DOHH2 (cell line): Measurements from ENCODE around the gene C1GALT1.

Source experiments
- H3F3A ChIP-seq: fragments of 200-600 bp; sonication (generic), shearing (Covaris generic); 2 replicates; pipeline ENCODE4 v1.6.0; 2016; ENCODE audit warnings: antibody characterized with exemption, mild to moderate bottlenecking; ENCODE audit not compliant: control insufficient read depth, insufficient read depth
- H3K27ac ChIP-seq: fragments of 200-600 bp; sonication (generic); 2 replicates; pipeline ENCODE4 v1.5.1; 2014; ENCODE audit warnings: low read depth, mild to moderate bottlenecking, low read length, moderate library complexity
- H3K27me3 ChIP-seq: fragments of 200-600 bp; sonication (generic); 2 replicates; pipeline ENCODE4 v1.6.1; 2014; ENCODE audit warnings: mild to moderate bottlenecking, low read length, mixed read lengths; ENCODE audit not compliant: control insufficient read depth
- H3K36me3 ChIP-seq: fragments of 200-600 bp; sonication (generic); 2 replicates; pipeline ENCODE4 v1.6.1; 2014; ENCODE audit warnings: mild to moderate bottlenecking, low read length, moderate library complexity, mixed read lengths; ENCODE audit not compliant: control insufficient read depth
- H3K4me1 ChIP-seq: fragments of 200-600 bp; sonication (generic); 2 replicates; pipeline ENCODE4 v1.6.1; 2014; ENCODE audit warnings: mild to moderate bottlenecking, low read length, mixed read lengths; ENCODE audit not compliant: control insufficient read depth
- H3K4me2 ChIP-seq: fragments of 200-600 bp; sonication (generic); 2 replicates; pipeline ENCODE4 v1.6.0; 2014; ENCODE audit warnings: mild to moderate bottlenecking, low read length, moderate library complexity
- H3K4me3 ChIP-seq: fragments of 200-600 bp; sonication (generic); 2 replicates; pipeline ENCODE4 v1.5.1; 2014; ENCODE audit warnings: mild to moderate bottlenecking, low read length, mixed read lengths
- H3K79me2 ChIP-seq: fragments of 200-600 bp; sonication (generic); 2 replicates; pipeline ENCODE4 v1.6.1; 2014; ENCODE audit warnings: mild to moderate bottlenecking, low read length, mixed read lengths; ENCODE audit not compliant: control insufficient read depth
- H3K9me2 ChIP-seq: fragments of 200-600 bp; sonication (generic); replicated peaks from 2 replicates; pipeline ENCODE4 v1.6.1; 2014; ENCODE audit warnings: mild to moderate bottlenecking, low read length, mixed read lengths; ENCODE audit not compliant: control insufficient read depth
- H3K9me3 ChIP-seq: fragments of 200-600 bp; sonication (generic); 2 replicates; pipeline ENCODE4 v1.6.1; 2014; ENCODE audit warnings: antibody characterized with exemption, low read length, mixed read lengths; ENCODE audit not compliant: control insufficient read depth, insufficient read depth
- H4K20me1 ChIP-seq: fragments of 200-600 bp; sonication (generic); 2 replicates; pipeline ENCODE4 v1.6.0; 2014; ENCODE audit warnings: low read depth, mild to moderate bottlenecking, antibody characterized with exemption, low read length, moderate library complexity; ENCODE audit not compliant: control insufficient read depth, insufficient read depth
- CTCF ChIP-seq: fragments of 200-600 bp; sonication (generic); IDR thresholded peaks from one replicate; pipeline ENCODE4 v1.5.1; 2014; ENCODE audit warnings: antibody characterized with exemption, mild to moderate bottlenecking, low read depth, low read length; ENCODE audit not compliant: poor library complexity, severe bottlenecking
- EZH2phosphoT487 ChIP-seq: fragments of 200-600 bp; sonication (generic); IDR thresholded peaks from 2 replicates; pipeline ENCODE4 v1.6.1; 2017; ENCODE audit warnings: borderline replicate concordance, mild to moderate bottlenecking, antibody characterized with exemption, low read length, moderate library complexity, mixed read lengths

C1GALT1 gene

GRCh38 chr7:7221599-7222038 lies 39.3 kb downstream of the C1GALT1 start:
- Histone ChIP-seq H3K9me2 (no peaks in the 10 kb centered on the region), H3K27me3 (no peaks in the 10 kb centered on the region), H3K4me2 (no peak overlapping the region), H3K4me3 (no peak overlapping the region), H4K20me1 (no peaks in the 10 kb centered on the region), H3F3A (no peaks in the 10 kb centered on the region), H3K27ac (no peak overlapping the region), H3K4me1 (no peaks in the 10 kb centered on the region), H3K79me2 (peaks cover 26% of the 10 kb centered on the region), H3K36me3 (peaks cover 14% of the 10 kb centered on the region), H3K9me3 (no peaks in the 10 kb centered on the region)
- no peak for TF ChIP-seq CTCF
- TF ChIP-seq EZH2phosphoT487, result no peak

GRCh38 chr7:7223250-7223649 lies 40.9 kb downstream of the C1GALT1 start:
- peaks cover 26% of the 10 kb centered on the region for H3K79me2 ChIP-seq
- no peak overlapping the region for H3K4me2 ChIP-seq

GRCh38 chr7:7226407-7226806 lies 44.1 kb downstream of the C1GALT1 start:
- peaks cover 10% of the 10 kb centered on the region for H3K36me3 ChIP-seq
- TF ChIP-seq CTCF, result no peak
- TF ChIP-seq EZH2phosphoT487, result no peak
- H3K27me3 ChIP-seq, result no peaks in the 10 kb centered on the region
- H4K20me1 ChIP-seq, result no peaks in the 10 kb centered on the region
- H3K4me3 ChIP-seq, result no peak overlapping the region
- peaks cover 34% of the 10 kb centered on the region for H3K79me2 ChIP-seq
- H3K27ac ChIP-seq, result no peak overlapping the region
- no peaks in the 10 kb centered on the region for H3K4me1 ChIP-seq
- no peaks in the 10 kb centered on the region for H3F3A ChIP-seq
- H3K9me2 ChIP-seq, result no peaks in the 10 kb centered on the region
- no peak overlapping the region for H3K4me2 ChIP-seq
- H3K9me3 ChIP-seq, result peaks cover 5% of the 10 kb centered on the region; the same call in 1 of the 2 replicates

More at GRCh38 chr7:7223250-7223649, 40.9 kb downstream of the C1GALT1 start:
- no peaks in the 10 kb centered on the region for H4K20me1 ChIP-seq
- TF ChIP-seq EZH2phosphoT487 (no peak), CTCF (no peak)
- H3K9me3 ChIP-seq, result no peaks in the 10 kb centered on the region
- H3K9me2 ChIP-seq, result no peaks in the 10 kb centered on the region
- no peak overlapping the region for H3K27ac ChIP-seq
- H3F3A ChIP-seq, result no peaks in the 10 kb centered on the region
- H3K36me3 ChIP-seq, result peaks cover 10% of the 10 kb centered on the region
- H3K4me1 ChIP-seq, result no peaks in the 10 kb centered on the region
- H3K4me3 ChIP-seq, result no peak overlapping the region
- H3K27me3 ChIP-seq, result no peaks in the 10 kb centered on the region
